ENCODE data around the gene ARFGAP3.
A peak's percentile ranks its signal among the peaks of the same experiment; 100 is the strongest.
"Not testable (repeated sequence)": the region's sequence is repeated elsewhere in the genome, so short reads cannot be mapped to it uniquely, and the experiment has no call there.

ARFGAP3 gene

DNA sequence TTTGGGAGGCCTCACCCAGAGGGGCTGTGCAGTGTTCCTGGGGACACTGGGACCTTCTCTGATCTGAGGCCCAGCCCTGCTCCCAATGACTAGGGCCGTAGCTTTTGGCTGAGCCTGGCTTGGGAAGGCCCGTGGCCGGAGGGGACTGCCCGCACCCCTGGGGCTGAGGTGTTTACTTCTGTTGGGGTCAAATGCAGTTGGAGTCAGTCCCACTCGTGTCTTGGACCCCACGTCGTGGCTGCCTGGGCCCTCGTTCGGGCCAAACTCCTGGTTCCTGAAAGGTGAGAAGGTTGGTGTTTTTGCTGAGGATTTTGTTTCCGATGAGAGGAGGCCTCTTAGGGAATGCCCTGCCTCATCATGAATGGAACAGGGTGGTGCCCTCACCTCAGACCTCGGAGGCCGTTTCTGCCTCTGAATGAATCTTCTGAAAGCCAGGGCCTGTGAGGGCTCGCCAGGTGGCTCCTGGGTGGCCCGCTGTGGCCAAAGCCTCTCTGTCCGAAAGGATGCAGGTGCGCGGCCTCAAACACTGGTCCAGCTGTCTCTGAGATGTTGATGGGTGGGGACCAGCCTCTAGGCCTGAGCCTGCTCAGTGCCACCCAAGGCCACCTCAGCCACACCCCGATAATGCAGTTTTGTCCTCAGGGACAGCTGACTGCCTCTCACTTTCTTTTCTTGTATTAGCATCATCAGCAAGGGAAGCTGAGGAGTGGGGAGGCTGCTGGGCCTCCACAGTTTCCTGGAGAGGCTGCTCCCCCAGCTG lies 96.1 kb downstream of the ARFGAP3 start:
- DNase-seq (ENCODE audit: low spot score) = no peak
- ChIA-PET CTCF (interaction anchor here (0.6 kb wide), 1 partner anchor 10 kb away, joined by 3 read pairs; no protein-coding TSS in a partner anchor), POLR2A (ENCODE audit: low non-redundant PET) (no interaction called here)
- peak overlapping the region; percentile 49 for H3K27ac ChIP-seq
- TF ChIP-seq, protein P1, sequence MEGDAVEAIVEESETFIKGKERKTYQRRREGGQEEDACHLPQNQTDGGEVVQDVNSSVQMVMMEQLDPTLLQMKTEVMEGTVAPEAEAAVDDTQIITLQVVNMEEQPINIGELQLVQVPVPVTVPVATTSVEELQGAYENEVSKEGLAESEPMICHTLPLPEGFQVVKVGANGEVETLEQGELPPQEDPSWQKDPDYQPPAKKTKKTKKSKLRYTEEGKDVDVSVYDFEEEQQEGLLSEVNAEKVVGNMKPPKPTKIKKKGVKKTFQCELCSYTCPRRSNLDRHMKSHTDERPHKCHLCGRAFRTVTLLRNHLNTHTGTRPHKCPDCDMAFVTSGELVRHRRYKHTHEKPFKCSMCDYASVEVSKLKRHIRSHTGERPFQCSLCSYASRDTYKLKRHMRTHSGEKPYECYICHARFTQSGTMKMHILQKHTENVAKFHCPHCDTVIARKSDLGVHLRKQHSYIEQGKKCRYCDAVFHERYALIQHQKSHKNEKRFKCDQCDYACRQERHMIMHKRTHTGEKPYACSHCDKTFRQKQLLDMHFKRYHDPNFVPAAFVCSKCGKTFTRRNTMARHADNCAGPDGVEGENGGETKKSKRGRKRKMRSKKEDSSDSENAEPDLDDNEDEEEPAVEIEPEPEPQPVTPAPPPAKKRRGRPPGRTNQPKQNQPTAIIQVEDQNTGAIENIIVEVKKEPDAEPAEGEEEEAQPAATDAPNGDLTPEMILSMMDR (conservative IDR thresholded peaks at IDR 0.05; ENCODE audit: low read depth) = no peak

DNA sequence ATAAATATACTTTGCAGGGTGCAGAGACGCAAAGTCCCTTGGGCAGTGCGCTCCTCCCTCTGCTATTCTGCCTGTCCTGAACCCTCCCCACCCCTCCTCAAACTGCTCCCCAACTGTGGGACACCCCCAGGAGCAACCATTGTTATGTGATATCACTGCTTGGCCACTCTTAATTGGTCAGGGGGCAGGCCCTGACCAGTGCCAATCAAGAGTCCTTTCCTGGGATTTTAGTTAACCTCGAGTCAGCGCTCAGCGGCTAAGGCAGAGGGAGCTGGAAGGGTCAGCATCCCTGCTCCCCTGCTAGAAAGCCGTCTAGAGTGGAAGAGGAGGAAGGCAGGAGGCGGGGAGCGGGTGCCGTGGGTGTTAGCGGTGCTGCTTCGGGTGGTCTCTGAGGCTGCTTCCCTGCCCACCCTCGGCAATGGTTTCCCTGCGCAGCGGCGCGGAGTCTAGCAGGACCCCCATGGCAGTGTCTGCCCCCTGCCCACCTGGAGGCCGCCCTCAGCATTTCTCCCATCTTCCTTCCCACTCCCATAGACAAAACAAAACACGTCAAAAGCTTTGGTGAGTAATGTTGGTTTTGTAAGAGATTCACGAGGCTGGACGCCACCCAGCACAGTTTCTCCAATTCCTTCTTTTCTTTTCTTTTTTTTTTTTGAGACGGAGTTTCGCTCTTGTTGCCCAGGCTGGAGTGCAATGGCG lies 98.0 kb downstream of the ARFGAP3 start:
- ChIA-PET CTCF (no interaction called here), POLR2A (ENCODE audit: low non-redundant PET) (no interaction called here)
- TF ChIP-seq, protein P1 (conservative IDR thresholded peaks at IDR 0.05; ENCODE audit: low read depth) = no peak
- peak overlapping the region; percentile 49 for H3K27ac ChIP-seq
- no peak for DNase-seq (ENCODE audit: low spot score)

DNA sequence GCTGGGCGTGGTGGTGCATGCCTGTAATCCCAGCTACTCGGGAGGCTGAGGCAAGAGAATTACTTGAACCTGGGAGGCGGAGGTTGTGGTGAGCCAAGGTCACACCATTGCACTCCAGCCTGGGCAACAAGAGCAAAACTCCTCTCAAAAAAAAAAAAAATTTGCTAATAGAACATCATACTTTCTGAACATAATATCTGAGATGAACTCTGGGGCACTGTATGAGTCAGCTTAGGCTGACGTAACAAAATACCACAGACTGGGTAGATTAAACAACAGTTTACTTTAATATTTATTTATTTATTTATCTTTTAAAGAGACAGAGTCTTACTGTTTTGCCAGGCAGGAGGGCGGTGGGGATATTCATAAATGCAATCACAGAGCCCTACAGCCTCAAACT lies 101.5 kb downstream of the ARFGAP3 start:
- peak; percentile 40 for DNase-seq (ENCODE audit: low spot score)
- peak overlapping the region; percentile 77 for H3K27ac ChIP-seq
- POLR2A ChIA-PET (ENCODE audit: low non-redundant PET) = not testable (repeated sequence)
- CTCF ChIA-PET = interaction anchor here (0.6 kb wide), 1 partner anchor 66 kb away, joined by 8 read pairs; no protein-coding TSS in a partner anchor

DNA sequence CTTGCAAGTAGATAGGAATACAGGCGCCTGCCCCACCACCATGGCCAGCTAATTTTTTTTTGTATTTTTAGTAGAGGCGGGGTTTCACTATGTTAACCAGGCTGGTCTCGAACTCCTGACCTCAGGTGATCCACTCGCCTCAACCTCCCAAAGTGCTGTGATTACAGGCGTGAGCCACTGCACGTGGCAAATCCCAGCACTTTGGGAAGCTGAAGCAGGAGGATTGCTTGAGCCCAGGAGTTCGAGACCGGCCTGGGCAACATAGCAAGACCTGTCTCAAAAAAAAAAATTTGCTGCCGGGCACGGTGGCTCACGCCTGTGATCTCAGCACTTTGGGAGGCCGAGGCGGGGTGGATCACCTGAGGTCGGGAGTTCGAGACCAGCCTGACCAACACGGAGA lies 102.0 kb downstream of the ARFGAP3 start:
- ChIA-PET CTCF (interaction anchor here (0.6 kb wide), 1 partner anchor 67 kb away, joined by 8 read pairs; no protein-coding TSS in a partner anchor), POLR2A (ENCODE audit: low non-redundant PET) (interaction anchor here (0.7 kb wide), 1 partner anchor 113 kb away, joined by 3 read pairs; no protein-coding TSS in a partner anchor)
- DNase-seq (ENCODE audit: low spot score) = not testable (repeated sequence)
- H3K27ac ChIP-seq = peak overlapping the region; percentile 77

DNA sequence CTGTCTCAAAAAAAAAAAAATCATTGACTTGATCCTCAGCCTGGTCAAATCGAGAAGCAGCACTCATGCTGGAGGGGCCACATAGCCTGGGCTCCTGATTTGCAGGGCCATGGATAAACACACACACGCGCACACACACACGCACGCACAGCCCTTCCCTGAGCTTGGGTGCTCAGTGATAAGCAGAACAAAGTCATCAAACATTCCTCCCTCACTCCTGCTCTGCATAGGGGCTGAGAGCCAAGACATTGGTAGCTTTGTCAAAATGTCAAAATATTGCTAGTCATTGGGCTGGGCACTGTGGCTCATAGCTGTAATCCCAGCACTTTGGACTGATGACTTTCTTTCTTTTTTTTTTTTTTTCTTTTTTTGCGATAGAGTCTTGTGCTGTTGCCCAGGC lies 102.4 kb downstream of the ARFGAP3 start:
- peak overlapping the region; percentile 77 for H3K27ac ChIP-seq
- ChIA-PET POLR2A (ENCODE audit: low non-redundant PET) (interaction anchor here (0.7 kb wide), 1 partner anchor 114 kb away, joined by 3 read pairs; no protein-coding TSS in a partner anchor), CTCF (no interaction called here)
- TF ChIP-seq, protein P1 (conservative IDR thresholded peaks at IDR 0.05; ENCODE audit: low read depth) = no peak
- no peak for DNase-seq (ENCODE audit: low spot score)

DNA sequence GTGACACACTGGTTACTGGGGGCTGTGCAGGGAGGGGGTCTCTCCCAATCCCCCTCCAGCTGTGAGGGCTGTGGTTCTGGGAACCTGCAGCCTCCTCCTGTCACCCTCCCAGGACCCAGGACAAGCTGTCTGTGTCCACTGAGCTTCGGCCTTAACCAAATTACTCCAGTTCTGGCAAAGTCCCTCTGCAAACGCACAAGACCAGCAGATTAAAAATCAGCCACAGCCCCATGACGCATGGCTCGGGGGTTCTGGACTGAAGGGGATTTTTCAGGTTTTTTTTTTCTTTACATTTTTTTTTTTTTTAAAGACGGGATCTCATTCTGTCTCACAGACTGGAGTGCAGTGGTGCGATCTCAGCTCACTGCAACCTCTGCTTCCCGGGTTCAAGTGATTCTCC lies 104.2 kb downstream of the ARFGAP3 start:
- TF ChIP-seq, protein P1 (conservative IDR thresholded peaks at IDR 0.05; ENCODE audit: low read depth) = no peak
- peak overlapping the region; percentile 77 for H3K27ac ChIP-seq
- CTCF ChIA-PET = interaction anchor here (0.5 to 0.6 kb wide), 2 partner anchors 92 to 121 kb away, joined by 3 read pairs; no protein-coding TSS in a partner anchor
- no peak for DNase-seq (ENCODE audit: low spot score)
- POLR2A ChIA-PET (ENCODE audit: low non-redundant PET) = no interaction called here

DNA sequence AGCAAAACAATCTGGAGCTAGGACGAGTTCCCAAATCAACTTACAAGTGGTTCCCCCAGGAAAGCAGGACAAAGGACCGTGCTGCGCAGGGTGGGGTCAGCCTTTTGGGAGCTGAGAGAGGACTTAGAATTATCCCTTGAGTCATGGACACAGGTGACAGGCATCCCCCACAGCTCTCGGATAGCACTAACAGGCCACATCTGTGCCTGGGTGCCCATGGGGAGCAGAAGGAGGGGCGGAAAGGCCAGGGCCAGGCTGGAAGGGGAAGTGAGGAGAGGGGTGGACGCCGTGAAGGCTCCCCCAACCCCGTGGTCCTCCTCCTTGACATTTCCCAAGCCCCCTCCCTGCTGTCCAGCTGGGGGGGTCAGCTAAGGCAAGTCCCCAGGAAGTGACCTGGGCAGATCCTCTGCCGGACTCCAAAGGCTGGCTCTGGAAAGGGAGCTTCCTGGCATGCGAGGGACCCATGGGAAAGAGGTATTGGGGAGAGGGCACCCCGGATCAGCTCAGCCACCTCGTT lies 104.8 kb downstream of the ARFGAP3 start:
- peak overlapping the region; percentile 77 for H3K27ac ChIP-seq
- POLR2A ChIA-PET (ENCODE audit: low non-redundant PET) = no interaction called here
- DNase-seq (ENCODE audit: low spot score) = no peak
- TF ChIP-seq, protein P1 (conservative IDR thresholded peaks at IDR 0.05; ENCODE audit: low read depth) = no peak
- CTCF ChIA-PET = interaction anchor here (0.5 to 0.6 kb wide), 2 partner anchors 91 to 121 kb away, joined by 3 read pairs; no protein-coding TSS in a partner anchor

DNA sequence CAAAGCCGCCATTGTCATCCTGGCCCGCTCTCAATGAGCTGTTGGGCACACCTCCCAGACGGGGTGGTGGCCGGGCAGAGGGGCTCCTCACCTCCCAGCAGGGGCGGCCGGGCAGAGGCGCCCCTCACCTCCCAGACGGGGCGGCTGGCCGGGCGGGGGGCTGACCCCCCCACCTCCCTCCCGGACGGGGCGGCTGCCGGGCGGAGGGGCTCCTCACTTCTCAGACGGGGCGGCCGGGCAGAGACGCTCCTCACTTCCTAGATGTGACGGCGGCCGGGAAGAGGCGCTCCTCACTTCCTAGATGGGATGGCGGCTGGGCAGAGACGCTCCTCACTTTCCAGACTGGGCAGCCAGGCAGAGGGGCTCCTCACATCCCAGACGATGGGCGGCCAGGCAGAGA lies 106.7 kb downstream of the ARFGAP3 start:
- CTCF ChIA-PET; POLR2A ChIA-PET (ENCODE audit: low non-redundant PET); DNase-seq (ENCODE audit: low spot score): not testable (repeated sequence)
- peak overlapping the region; percentile 86 for H3K27ac ChIP-seq

All from RWPE1 (cell line).